Subcutaneous adipose tissue (tissue), 4 donors: ENCODE data around the gene GABRG3. TPM values are rescaled to one million over a fixed set of nuclear protein-coding genes. Genes with fewer than 3 reads are reported as not detected.

Experiments
- small RNA-seq: library from RNA; depleted of rRNA; stranded (forward); fragments of <200 nt; gene quantifications from one replicate; pipeline ENCODE3, GENCODE V24; 2016
- total RNA-seq, 4 donors: library from RNA; depleted of rRNA; stranded (reverse); fragments of >200 nt; gene quantifications; one replicate each; pipeline ENCODE4 v1.1.0, GENCODE V29; 2016
- TF ChIP-seq, protein P1 (sequence below): fragments of 450-650 bp; IDR thresholded peaks from one replicate; pipeline ENCODE4 v1.5.1; 2016; ENCODE audit warnings: low read depth, mild to moderate bottlenecking, control low read depth, antibody characterized with exemption, moderate library complexity

The GABRG3 gene
- total RNA-seq, 4 donors from 2014 or later, result not detected

- TF ChIP-seq, protein P1, sequence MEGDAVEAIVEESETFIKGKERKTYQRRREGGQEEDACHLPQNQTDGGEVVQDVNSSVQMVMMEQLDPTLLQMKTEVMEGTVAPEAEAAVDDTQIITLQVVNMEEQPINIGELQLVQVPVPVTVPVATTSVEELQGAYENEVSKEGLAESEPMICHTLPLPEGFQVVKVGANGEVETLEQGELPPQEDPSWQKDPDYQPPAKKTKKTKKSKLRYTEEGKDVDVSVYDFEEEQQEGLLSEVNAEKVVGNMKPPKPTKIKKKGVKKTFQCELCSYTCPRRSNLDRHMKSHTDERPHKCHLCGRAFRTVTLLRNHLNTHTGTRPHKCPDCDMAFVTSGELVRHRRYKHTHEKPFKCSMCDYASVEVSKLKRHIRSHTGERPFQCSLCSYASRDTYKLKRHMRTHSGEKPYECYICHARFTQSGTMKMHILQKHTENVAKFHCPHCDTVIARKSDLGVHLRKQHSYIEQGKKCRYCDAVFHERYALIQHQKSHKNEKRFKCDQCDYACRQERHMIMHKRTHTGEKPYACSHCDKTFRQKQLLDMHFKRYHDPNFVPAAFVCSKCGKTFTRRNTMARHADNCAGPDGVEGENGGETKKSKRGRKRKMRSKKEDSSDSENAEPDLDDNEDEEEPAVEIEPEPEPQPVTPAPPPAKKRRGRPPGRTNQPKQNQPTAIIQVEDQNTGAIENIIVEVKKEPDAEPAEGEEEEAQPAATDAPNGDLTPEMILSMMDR, result no peak
Observed at GRCh38 chr15:27579738-27580137, 608.8 kb downstream of the GABRG3 start.

- TF ChIP-seq, protein P1, result no peak
Observed at GRCh38 chr15:27582726-27583410, 611.9 kb downstream of the GABRG3 start.

DNA sequence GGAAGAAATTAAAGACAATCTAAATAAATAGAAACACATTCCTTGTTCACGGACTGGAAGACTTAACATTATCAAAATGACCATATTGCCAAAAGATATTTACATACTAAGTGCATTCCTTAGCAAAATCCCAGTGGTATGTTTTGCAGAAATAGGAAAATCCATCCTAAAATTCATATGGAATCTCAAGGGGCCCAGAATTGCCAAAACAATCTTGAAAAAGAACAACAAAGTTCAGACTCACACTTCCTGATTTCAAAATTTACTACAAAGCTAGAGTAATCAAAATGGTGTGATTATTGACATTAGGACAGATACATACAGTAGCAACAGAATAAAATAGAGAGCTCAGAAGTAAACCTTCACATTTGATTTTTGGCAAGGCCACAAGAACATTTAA, 612.7 kb downstream of the GABRG3 start:
- TF ChIP-seq, protein P1, result no peak

DNA sequence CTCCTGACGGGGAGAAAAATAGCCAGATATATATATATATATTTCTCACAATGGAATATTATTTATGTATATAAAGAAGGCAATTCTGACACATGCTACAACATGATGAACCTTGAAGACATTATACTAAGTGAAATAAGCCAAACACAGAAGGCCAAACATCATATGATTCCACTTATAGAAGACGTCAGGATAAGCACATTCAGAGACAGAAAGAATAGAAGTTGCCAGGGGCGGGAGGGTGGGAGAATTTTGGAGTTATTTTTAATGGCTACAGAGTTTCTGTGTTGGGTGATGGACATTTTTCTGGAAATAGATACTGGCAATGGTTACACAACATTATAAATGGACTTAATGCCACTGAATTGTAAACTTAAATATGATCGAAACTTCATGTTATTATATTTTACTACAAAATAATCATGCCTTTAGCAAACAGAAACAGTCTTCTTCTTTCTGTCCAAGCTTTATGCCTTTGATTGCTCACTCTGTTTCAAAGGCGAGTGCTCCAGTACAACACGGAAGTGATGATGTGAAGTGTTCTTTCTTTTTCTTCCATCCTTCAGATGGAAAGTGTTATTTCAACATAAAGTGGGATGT, 614.2 kb downstream of the GABRG3 start:
- TF ChIP-seq, protein P1, result no peak

DNA sequence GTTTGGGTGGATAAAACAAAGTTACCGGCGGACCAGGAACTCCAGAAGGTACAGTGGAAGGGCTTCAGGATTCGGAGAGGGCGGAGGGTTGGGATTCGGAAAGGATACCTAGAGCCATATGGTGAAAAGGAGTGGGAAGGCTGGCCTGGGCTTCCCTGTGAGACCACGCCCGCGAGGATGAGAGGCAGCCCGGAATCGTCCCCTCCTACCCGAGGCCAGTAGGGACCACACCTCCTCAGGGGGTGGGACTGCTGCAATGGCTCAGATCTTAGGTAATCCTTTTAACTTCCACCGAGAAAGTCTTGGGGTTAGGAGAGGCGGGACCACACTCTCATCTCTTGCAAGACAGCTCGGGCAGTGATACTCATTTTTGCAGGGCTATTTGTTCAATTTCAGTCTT, 616.8 kb downstream of the GABRG3 start:
- TF ChIP-seq, protein P1, result no peak

GRCh38 chr15:27589260-27589659, 618.3 kb downstream of the GABRG3 start:
- TF ChIP-seq, protein P1, result no peak

DNA sequence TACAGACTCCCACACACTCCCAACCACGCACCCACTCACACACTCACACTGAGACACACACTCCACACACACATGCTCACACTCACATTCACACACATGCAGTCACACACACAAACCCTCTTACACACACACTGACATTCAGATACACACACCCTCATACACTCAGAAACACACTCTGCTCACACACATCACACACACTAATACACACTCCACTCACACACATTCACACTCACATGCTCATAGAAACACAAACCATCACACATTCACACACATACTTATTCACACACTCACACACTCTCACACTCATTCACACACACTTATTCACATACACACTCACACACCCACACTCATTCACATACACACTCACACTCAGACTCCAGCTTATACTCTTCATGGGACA, 618.8 kb downstream of the GABRG3 start:
- TF ChIP-seq, protein P1, result no peak

Small RNA genes within 50 kb of the gene (small RNA-seq; reads per million reads assigned to genes)
- not detected for gene RNA5SP391
- gene SERPINE4P, result not detected

Other genes starting within 250 kb of the GABRG3 start
- 1 to 10 TPM in 1 of 4 donors, under 1 TPM in 3; under 0.01 to 1.9 (median 0.77) TPM for gene GABRB3, start 198.1 kb upstream of the GABRG3 start, total RNA-seq
- not detected for gene GABRA5, start 104.1 kb upstream of the GABRG3 start, total RNA-seq